IPS DF 4.7 (cell line): ENCODE results near the gene SKI.

Source experiments
- DNase-seq: peaks from one replicate; pipeline ENCODE4 v3.0.0-alpha.2; 2013; ENCODE audit warnings: low spot score; ENCODE audit errors: extremely low read depth

SKI gene

DNA sequence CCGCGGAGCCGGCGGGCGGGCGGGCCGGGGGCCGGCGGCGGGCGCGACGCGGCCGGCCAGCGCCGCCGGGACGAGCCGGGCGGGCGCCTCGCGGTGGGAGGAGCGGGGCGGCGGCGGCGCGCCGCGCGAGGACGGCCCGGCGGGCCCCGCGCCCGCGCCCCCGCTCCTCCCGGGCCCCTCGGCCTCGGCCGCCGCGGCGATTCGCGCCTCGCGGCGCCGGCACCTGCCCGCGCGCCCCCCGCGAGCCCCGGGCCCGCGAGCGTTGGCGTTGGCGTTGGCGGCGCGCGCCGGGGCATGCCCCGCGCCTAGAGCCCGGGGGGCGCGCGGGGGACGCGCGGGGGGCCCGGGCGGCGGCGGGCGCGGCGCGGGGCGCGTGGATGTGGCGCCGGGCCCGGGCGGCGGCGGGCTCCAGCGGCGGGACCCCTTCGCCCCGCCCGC is at the start of gene SKI:
Gene SKI, plus strand, starts transcription at position 163 of the 438 bp plus-strand sequence. CDS start 448 bp downstream, outside the sequence.
- no peak for DNase-seq

DNA sequence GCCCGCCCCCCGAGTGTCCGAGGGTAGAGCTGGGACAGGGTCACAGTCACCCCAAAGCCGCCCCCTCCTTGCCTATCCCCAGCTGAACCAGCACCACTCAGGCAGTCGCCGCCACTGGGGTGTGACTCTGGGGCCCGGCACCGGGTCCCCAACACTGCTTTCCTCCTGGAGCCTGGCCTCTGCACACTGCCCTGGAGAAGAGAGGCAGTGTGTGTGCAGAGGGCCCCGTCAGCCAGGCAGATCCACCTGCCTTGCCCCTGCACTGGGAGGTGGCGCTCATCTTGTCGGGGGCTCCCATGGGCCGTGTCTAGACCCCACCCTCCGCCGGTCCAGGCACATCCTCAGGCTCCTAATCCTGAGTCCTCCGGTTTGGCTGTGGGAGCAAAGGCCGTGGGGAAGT is 49.2 kb upstream of the SKI start:
- DNase-seq, result no peak

DNA sequence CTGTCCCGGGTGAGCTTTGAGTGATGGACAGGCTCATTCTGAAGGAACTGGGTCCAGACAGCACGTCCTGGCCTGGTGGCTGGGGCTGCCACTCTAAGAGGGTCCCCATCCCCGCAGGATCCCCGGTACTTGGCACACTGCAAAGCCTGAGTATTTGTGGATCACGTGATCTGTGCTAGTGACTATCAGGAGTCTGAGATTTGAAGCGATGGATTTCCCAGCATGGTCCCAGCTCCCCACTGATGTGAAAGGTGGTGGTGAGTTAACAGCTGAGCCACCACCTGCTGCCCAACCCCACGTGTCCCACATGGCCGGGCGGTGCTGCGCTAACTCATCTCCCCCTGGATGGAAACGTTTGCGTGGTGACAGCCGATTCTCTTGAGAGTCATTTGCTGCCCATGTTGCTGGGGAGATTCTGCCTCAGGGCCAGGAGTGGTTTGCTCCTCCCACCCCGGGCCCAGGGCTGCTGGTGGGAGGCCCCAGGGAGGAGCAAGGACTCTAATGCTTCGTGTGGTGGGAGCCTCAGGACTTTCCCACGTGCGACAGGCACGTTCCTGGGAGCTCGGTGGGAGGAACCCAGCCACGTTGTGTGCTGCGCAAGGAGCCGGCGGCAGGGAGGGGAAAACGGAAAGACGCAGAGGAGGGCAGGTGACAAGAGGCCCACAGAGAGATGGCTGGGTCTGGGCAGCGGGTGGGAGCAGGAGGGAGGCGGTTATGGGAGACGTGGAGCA is 48.7 kb upstream of the SKI start:
- DNase-seq, result no peak

DNA sequence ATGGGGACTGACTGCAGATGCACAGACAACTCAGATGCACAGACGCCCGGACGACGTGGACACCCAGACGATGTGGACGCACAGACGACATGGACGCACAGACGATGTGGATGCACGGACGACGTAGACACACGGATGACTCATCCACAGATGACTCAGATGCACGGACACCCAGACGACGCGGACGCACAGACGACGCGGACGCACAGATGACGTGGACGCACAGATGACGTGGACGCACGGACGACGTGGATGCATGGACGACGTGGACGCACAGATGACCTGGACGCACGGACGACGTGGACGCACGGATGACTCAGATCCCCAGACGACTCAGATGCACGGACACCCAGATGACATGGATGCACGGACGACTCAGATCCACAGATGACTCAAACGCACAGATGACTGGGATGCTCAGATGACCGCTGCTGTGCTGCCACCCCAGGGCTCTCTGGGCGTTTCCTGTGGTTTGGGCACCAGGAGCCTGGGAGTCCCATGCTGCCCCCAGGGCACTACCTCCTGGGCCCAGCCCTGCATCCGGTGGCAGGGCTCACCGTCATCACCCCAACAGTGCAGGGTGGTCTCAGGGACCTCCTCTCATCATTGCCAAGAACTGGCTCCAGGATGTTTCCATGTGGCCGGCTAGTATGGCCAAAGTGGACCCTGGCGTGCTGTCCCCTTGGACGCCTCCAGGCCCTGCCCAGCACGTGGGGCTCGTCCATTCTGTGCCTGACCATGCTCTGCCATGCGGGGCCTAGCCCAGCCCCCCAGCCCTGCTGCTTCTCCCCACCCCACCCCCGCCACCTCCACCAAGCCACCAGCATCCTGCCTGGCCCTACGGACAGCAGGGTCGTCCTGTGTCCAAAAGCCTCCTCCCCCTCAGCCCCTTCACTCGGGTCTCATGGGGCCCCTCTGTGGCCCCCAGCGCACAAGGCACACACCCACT is 47.5 kb upstream of the SKI start:
- DNase-seq, result no peak

DNA sequence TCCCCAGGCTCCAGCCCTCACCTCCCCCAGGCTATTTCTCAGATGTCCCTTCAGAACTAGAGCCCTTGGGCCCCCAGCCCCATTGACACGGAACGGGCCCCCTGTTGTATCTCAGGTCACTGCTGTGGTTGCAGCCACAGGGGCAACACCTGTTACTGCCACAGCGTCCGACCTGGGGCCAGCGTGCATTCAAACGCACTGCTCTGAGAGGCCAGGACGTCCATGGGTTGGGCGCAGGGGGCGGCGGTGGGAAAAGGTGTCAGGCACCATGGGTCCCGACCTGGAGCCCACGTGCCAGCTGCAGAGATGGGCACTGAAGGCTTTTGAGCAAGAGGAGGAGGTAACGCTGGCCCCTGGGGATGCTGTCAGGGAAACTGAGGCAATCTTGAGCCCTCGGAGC is 46.8 kb upstream of the SKI start:
- no peak for DNase-seq

DNA sequence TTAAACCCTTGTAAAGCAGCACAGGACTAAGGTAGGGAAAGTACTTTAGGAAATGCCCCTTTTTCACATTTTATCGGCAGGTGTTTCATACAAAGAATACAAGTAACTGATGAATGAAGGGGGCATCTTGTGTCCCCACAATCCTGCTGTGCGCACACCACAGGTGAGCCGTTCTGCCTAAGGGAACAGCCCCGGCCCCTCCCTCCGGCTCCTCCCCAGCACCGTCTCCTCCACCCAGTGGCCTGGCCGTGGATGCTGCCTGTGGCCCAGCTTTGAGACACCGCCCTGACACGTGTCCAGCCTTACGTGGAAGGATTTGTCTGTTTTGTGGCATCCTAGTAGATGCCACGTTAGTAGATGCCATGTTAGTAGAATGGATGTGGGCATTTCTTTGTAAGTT is 46.4 kb upstream of the SKI start:
- DNase-seq, result no peak

DNA sequence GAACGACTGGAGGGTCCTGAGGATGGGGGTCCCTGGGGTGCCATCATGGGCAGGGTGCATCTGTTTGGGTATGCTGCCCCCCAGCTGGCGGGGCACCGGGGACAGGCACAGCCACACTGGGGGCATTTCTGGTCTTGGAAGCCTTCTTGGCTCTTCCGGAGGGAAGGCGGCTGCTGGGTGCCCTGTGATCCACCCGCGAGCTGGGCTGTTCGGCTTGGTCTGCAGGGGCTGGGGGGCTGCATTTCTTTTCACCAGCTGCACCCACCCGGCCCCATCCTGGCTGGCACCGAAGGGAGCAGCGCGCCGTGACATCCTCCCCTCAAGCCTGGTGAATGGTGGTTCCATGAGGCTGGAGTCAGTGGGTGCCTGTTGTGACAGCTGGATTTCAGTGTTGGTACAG is 45.7 kb upstream of the SKI start:
- DNase-seq, result no peak

DNA sequence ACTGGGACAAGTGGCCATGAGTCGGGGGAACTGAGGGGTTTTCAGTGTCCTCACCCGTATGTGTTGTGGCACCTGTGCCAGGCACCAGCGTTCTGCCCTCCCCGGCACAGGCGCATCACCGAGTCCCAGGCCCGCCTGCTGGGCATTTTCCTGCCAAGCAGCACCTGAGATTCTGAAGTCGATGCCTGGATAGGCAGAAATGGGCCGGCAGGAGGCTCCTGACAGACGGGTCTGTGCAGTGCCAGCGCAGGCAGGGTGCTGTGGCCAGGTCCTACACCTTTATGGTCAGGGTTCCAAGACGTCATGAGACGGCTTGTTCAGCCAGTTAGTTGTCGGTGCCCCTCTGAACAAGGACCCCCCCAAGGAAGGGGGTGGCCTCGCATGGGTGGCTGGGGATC is 44.2 kb upstream of the SKI start:
- no peak for DNase-seq

DNA sequence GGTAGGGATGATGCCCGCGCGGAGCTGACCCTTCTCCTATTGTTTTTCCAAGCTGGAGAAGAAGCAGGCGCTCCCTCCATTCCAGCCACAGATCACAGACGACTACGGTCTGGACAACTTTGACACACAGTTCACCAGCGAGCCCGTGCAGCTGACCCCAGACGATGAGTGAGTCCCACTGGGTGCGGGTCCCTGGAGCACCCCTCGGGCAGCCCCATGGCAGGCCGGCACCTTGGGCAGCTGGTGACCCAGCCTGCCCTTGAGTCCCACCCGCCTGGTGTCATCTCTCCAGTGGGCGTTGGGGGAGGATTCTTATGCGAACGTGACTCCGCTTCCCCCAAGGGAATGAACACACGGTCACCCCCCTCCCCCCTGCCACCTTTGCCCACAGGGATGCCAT is 43.6 kb upstream of the SKI start:
- DNase-seq, result no peak

DNA sequence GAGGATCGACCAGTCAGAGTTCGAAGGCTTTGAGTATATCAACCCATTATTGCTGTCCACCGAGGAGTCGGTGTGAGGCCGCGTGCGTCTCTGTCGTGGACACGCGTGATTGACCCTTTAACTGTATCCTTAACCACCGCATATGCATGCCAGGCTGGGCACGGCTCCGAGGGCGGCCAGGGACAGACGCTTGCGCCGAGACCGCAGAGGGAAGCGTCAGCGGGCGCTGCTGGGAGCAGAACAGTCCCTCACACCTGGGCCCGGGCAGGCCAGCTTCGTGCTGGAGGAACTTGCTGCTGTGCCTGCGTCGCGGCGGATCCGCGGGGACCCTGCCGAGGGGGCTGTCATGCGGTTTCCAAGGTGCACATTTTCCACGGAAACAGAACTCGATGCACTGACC is 43.2 kb upstream of the SKI start:
- no peak for DNase-seq

DNA sequence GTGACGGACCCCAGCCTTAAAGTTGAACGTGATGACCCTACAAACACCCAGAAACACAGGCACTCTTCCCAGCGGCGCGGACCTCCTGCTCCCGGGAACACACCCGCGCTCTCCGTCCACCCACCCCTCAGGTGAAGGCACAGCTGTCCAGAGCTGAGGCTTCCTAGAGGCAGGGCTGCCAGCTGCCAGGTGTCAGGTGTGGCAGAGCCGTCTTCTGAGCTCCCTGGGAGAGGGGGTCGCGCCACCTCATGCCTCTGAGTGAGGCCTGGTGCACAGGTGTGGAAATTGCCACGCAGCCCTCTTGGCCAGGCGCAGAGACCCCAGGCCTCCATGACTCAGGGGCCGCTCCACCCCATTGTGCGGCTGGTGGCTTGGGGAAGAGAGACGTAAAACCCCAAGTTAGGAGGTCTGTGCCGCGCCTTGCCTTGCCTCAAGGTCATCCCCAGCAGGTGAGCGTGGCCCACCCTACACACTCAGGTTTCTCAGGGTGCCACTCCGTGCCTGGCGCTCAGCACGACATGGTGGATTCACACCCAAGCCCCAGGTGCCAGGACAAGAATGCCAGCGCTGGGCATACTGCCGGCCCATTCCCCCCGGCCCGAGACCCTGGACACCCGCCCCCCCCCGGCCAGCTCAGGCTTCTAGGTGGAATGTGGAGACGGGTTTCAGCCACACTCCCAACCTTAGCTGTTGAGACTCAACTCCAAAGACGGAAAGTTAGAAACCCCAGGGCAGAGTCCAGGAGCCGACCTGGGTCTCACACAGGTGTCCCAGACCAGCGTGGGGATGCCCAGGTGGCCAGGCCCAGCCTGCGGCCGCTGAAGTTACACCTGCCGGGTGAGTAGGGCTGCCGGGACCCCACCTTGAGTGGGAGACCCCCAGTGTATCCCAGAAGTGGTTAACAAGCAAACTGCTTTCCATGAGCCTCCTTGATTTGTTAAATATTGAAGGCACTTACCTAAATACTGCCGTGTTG is 42.0 kb upstream of the SKI start:
- DNase-seq, result no peak

DNA sequence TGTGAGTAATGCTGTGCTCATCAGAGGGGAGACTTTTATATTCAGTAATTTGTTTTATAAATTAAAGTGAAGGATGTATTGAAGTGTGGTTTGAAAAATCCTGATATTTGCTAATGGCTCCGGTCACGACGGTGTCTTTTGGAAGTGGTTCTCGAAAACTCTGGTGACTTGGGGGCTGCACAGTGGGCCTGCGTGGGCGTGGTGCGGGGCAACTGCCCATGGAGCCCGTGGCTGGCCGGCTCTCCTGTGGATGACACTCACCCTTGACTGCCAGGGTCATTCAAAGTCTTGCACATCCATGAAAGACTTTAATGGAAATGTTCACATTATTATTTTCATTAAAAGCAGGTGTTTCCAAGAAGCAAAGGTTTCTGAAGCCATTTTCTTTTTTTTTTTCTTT is 41.2 kb upstream of the SKI start:
- DNase-seq, result no peak

DNA sequence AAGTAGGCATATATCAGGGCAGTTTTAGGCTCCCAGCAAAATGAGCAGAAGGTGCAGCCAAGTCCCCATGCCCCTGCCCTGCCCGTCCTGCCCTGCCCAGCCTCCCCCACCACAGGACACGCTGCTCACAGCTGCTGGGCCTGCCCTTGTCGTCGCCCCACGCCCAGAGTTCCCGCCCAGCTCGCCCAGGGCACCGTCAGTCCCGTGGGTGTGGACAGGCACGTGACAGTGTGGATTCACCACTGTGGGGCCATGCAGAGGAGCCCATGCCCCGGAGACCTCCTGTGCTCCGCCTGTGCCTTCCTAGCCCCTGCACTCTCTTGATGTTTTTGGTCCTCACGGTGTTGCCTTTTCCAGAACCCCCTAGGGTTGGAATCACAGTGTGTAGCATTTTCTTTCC is 40.5 kb upstream of the SKI start:
- DNase-seq, result no peak

DNA sequence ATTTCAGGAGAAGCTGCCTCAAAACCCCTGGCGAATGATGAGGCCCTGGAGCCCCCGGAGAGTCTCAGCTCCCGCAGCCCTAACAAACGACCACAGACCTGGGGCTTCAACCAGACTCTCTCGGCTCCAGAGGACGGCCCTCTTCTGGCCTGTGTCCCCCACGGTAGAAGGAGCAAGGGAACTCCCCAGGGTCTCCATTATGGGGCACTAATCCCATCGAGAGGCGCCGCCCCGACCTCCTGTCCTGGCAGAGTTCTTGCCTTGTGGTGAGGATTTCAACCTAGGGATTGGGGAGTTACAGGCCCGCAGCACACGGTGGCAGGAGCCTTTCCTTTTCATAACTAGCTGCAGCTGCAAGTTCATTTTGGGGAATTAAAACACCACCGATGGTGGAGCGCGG is 39.8 kb upstream of the SKI start:
- DNase-seq, result no peak

DNA sequence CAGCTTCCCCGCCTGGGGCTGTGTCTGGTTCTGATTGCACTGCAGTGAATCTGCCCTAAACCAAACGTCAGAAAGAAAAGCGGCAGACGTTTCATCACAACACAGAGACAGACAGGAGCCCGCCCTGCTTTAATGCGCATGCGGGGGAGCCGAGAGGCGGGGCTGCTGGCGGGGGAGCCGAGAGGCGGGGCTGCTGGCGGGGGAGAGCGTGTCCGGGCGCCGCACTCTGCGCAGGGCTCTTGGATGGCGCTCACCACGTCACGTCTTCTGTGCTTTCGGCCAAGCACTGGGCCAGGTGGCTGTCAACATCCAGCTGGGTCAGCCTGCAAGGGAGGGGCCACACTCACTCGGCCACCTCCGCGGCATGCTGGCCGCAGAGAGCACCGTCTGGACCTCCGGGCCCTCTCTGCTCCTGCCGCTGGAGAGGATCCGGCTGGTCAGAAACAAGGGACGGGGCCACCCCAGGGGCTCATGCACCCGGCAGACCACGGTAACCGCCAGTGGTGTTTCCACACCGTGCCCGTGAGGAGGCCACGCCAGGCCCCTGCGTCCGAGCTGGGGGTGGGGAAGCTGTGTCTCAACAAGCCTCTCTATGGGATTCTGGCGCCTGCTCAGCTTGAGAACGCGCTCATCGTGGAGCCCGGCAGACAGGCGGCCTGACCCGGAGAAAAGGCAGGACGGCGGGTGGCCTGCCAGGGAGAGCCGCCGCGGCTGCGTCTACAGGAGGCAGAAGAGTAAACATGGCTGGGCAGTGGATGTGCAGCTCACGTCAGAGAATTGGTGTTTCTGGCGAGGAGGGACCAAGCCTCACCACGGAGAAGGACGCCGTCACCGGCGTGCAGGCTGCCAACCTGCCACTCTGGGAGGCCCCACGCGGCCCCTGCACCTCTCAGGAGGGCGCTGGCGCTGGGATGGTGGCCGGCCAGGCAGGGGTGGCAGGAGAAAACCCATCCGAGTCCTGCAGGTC is 38.4 kb upstream of the SKI start:
- DNase-seq, result no peak

DNA sequence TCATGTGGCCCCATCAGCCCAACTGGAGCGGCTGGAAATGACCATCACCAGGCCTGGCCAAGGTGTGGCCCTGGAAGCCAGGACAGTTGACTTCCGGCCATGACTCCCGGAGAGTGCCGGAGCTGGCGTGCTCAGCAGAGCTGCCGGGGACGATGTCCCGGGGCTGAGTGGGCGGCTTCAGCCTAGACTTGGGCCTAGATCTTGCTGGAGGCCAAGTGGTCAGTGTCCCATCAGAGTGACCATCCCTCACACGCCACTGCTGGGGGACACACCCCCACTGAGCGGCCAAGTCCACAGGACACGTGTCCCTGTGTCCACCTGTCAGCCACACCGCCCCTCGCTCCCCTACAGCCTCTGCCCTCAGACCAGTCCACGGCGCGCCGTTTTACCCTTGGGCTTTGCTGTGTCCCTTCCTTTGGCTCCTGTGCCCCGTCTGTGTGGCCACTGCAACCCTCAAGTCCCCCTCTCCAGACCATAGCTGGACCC is 37.6 kb upstream of the SKI start:
- no peak for DNase-seq

DNA sequence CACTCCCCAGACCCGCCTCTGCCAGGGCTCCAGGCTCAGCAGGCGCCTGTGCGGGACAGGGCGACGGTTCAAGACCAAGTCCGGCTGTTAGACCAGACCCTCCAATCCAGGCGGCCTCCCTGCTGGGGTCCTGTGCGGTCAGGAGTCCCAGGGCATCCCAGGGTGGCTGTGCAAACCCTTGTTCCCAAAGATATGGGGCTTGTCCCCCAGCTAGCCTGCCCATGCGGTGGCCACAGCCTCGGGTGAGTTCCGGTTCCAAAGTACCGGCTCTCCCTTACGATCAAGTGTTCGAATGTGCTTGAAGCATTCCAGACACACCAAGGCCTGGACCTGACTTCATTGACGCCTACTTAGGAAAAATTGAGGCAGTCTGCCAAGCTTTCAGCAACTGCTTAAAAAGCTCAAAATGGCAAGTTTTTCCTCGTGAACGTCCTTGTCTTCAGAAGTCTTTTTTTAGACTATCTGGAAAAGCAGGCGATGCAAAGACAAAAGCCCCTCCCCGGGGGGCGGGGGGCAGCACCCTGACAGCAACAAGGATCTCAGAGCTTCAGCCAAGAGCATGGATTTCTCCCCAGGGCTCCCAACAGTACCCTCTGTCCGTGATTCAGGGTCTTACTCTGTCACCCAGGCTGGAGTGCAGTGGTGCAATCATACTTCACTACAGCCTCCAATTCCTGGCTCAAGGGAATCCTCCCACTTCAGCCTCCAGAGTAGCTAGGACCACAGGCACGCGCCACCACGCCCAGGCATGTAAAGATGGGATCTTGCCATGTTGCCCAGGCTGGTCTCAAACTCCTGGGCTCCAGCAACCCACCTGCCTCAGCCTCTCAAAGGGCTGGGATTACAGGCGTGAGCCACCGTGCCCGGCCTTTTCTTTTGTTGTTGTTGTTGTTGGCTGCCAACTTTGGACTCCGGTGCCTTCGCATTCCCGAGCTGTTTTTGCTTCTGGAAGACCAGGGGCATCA is 35.8 kb upstream of the SKI start:
- DNase-seq, result no peak

DNA sequence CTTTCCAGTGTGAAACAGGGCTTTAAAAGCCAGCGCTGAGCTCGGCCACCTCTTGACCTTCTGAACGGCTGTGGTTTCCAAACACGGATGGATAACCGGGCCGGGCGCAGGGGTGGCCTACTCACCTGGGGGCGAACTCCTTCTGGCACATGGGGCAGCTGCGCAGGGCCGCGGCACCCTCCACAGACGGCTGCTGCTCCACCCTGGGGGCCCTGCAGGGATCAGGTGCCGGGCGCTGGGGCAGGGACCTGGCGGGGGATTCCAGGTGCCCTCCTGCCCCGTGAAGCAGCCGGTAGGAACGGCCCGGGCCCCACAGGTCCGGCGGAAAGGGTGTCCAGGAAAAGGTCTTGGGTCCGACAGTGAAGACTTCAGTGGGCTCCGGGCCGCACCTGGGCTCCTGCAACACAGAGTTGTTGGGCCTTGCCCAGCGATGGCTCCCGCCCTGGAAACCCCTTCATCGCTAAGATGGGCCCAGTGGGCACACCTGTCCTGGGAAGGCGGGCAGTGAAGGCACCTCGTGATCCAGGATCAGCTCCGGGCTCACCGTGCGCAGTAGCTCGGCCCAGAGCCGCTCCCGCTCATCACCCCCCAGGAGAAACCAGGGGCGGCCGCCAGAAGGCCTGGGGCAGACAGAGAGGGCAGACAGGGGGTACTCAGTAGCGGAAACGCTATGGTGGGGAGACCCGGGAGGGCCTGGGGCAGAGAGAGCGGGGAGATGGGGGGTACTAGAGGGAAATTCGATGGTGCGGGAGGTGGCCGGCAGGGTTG is 34.4 kb upstream of the SKI start:
- no peak for DNase-seq
